Endothelial cell of umbilical vein (primary cell): Measurements from ENCODE around the gene ZNF326. TPM values are rescaled to one million over a fixed set of nuclear protein-coding genes. Genes with fewer than 3 reads are reported as not detected.

Experiments
- BruUV-seq: library from RNA; stranded (reverse); fragments of 400-500 nt; replicated peaks from 2 replicates; lab custom pipeline; 2021; lab: Mats Ljungman, UMichigan
- CTCF ChIA-PET: fragments of 300-600, 350-600 bp; sonication (Branson Sonifier 250); formaldehyde crosslinking; loops from one replicate; lab custom pipeline; 2021; ENCODE audit warnings: antibody characterized with exemption, inconsistent platforms; lab: Charles Lee
- POLR2A ChIA-PET: fragments of 300-600, 350-600 bp; sonication (Branson Sonifier 250); formaldehyde crosslinking; loops from one replicate; lab custom pipeline; 2021; ENCODE audit warnings: antibody characterized with exemption, inconsistent platforms; lab: Charles Lee
- DNase-seq: peaks from one replicate; pipeline ENCODE4 v3.0.0-alpha.2; 2011; ENCODE audit warnings: low read depth, low spot score
- FAIRE-seq: peaks from 2 replicates; lab custom pipeline; 2011; peaks lifted over from hg19 to GRCh38; lab: Jason Lieb, UNC
- H2AFZ ChIP-seq: 2 replicates; pipeline ENCODE4 v1.6.0; 2012; ENCODE audit warnings: low read depth, low read length, control low read depth, inconsistent platforms
- H3K27ac ChIP-seq: 2 replicates; pipeline ENCODE4 v1.5.1; 2011; ENCODE audit warnings: low read depth, mild to moderate bottlenecking, control low read depth, low read length, moderate library complexity; ENCODE audit not compliant: insufficient read depth
- H3K27me3 ChIP-seq, 2 experiments: 2 replicates each; pipeline versions ENCODE4 v1.6.0 to v1.6.1; 2011; ENCODE audit warnings: low read length in 2 of 2, mixed read lengths in 1 of 2; ENCODE audit not compliant: control insufficient read depth in 2 of 2, insufficient read depth in 2 of 2
- H3K36me3 ChIP-seq, 2 experiments: 2 replicates in 1 of 2; 3 replicates in 1 of 2; pipeline ENCODE4 v1.5.1; 2011; ENCODE audit warnings: low read length in 2 of 2, mild to moderate bottlenecking in 1 of 2, moderate library complexity in 1 of 2; ENCODE audit not compliant: control insufficient read depth in 2 of 2, insufficient read depth in 2 of 2; ENCODE audit errors: extremely low read depth in 1 of 2
- H3K4me1 ChIP-seq: 3 replicates; pipeline ENCODE4 v1.5.1; 2011; ENCODE audit warnings: mild to moderate bottlenecking, low read length; ENCODE audit not compliant: control insufficient read depth, insufficient read depth; ENCODE audit errors: extremely low read depth
- H3K4me2 ChIP-seq: 2 replicates; pipeline ENCODE4 v1.6.1; 2011; ENCODE audit warnings: low read length, control low read depth, mixed read lengths; ENCODE audit not compliant: insufficient read depth
- H3K4me3 ChIP-seq, 3 experiments: fragments of 200-600 bp in 1 of 3; sonication (generic), shearing (Covaris generic) in 1 of 3; replicated peaks in 1 of 3; 2 replicates each; pipeline ENCODE4 v1.5.1; 2011 to 2016; ENCODE audit warnings: control low read depth in 3 of 3, low read length in 3 of 3, mild to moderate bottlenecking in 2 of 3, inconsistent platforms in 1 of 3, low read depth in 1 of 3, moderate library complexity in 1 of 3; ENCODE audit not compliant: insufficient read depth in 1 of 3
- H3K79me2 ChIP-seq: 2 replicates; pipeline ENCODE4 v1.6.0; 2012; ENCODE audit warnings: low read length, inconsistent platforms; ENCODE audit not compliant: control insufficient read depth, insufficient read depth
- H3K9ac ChIP-seq: replicated peaks from 2 replicates; pipeline ENCODE3; 2011; ENCODE audit warnings: low read length, control low read depth; ENCODE audit not compliant: insufficient read depth; ENCODE audit errors: extremely low read depth
- H3K9me1 ChIP-seq: replicated peaks from 3 replicates; pipeline ENCODE4 v1.6.0; 2011; ENCODE audit warnings: mild to moderate bottlenecking, low read length; ENCODE audit not compliant: control insufficient read depth, insufficient read depth; ENCODE audit errors: extremely low read depth
- H3K9me3 ChIP-seq: replicated peaks from 2 replicates; pipeline ENCODE4 v1.5.1; 2012; ENCODE audit warnings: low read length, inconsistent platforms; ENCODE audit not compliant: control insufficient read depth, insufficient read depth
- H4K20me1 ChIP-seq: replicated peaks from 2 replicates; pipeline ENCODE3; 2011; ENCODE audit warnings: mild to moderate bottlenecking, low read length; ENCODE audit not compliant: control insufficient read depth, insufficient read depth; ENCODE audit errors: extremely low read depth
- EZH2 ChIP-seq: IDR thresholded peaks from 2 replicates; pipeline ENCODE4 v1.6.1; 2012; ENCODE audit warnings: borderline replicate concordance, low read depth, mild to moderate bottlenecking, moderate library complexity, low read length, inconsistent platforms; ENCODE audit not compliant: severe bottlenecking
- FOS ChIP-seq: IDR thresholded peaks from 2 replicates; pipeline ENCODE4 v1.6.1; 2011; ENCODE audit warnings: mild to moderate bottlenecking, low read length, moderate library complexity, borderline replicate concordance; ENCODE audit not compliant: insufficient read depth
- GATA2 ChIP-seq: IDR thresholded peaks from 2 replicates; pipeline ENCODE4 v1.7.0; 2011; ENCODE audit warnings: low read depth, mild to moderate bottlenecking, moderate library complexity, mixed read lengths, low read length; ENCODE audit not compliant: insufficient read length, insufficient read depth
- JUN ChIP-seq: IDR thresholded peaks from 2 replicates; pipeline ENCODE4 v1.6.1; 2011; ENCODE audit warnings: borderline replicate concordance, low read depth; ENCODE audit not compliant: insufficient read length, insufficient read depth
- MYC ChIP-seq: IDR thresholded peaks from one replicate; pipeline ENCODE4 v1.6.1; 2011; ENCODE audit warnings: mild to moderate bottlenecking, low read depth, low read length
- POLR2A ChIP-seq: IDR thresholded peaks from 2 replicates; pipeline ENCODE4 v1.6.1; 2012; ENCODE audit warnings: low read depth, mild to moderate bottlenecking, control low read depth, low read length
- POLR2AphosphoS5 ChIP-seq: IDR thresholded peaks from 2 replicates; pipeline ENCODE4 v1.6.1; 2012; ENCODE audit warnings: low read depth, mild to moderate bottlenecking, control low read depth, low read length, moderate library complexity; ENCODE audit not compliant: insufficient read depth
- dilution Hi-C: fragments of 300-500 bp; cut with MboI; formaldehyde crosslinking; loops from one replicate; pipeline ENCODE4 v1.15.0; 2019; ENCODE audit warnings: low sequenced_read_pairs; ENCODE audit not compliant: extremely low pct_ligation_motif_present
- intact Hi-C: fragments of 100-400 bp; cut with micrococcal nuclease; formaldehyde crosslinking; loops from one replicate; pipeline ENCODE4 v1.10.0; 2022
- polyA plus RNA-seq, 4 experiments: library from polyadenylated mRNA; depleted of rRNA in 3 of 4; stranded (reverse) in 3 of 4; unstranded in 1 of 4; fragments of >200 nt; gene quantifications; 2 replicates each; pipeline versions ENCODE4 v1.2.1 to v1.2.3, GENCODE V29; 2011 to 2012; ENCODE audit warnings: missing spikeins in 1 of 4
- total RNA-seq: library from RNA; stranded (reverse); gene quantifications from 2 replicates; pipeline ENCODE4 v1.2.3, GENCODE V29; 2021
- TF ChIP-seq, protein P1 (sequence below): IDR thresholded peaks from 2 replicates; pipeline ENCODE4 v1.6.1; 2011; ENCODE audit not compliant: insufficient read depth, insufficient read length
- TF ChIP-seq, protein P2 (sequence below), 2 donors: IDR thresholded peaks; 1 replicate in 1 of 2; 2 replicates in 1 of 2; pipeline ENCODE4 v1.5.1; 2011; ENCODE audit warnings: low read length in 2 of 2, mild to moderate bottlenecking in 2 of 2, moderate library complexity in 2 of 2, control low read depth in 1 of 2, inconsistent platforms in 1 of 2, low read depth in 1 of 2; ENCODE audit not compliant: insufficient read depth in 1 of 2; ENCODE audit errors: extremely low read depth in 1 of 2

Gene ZNF326
- total and polyA plus RNA-seq, 2 donors (not counting 3 experiments of a cell fraction or from before 2014, with no cell fraction given): 13.1 to 29.9 TPM

DNA sequence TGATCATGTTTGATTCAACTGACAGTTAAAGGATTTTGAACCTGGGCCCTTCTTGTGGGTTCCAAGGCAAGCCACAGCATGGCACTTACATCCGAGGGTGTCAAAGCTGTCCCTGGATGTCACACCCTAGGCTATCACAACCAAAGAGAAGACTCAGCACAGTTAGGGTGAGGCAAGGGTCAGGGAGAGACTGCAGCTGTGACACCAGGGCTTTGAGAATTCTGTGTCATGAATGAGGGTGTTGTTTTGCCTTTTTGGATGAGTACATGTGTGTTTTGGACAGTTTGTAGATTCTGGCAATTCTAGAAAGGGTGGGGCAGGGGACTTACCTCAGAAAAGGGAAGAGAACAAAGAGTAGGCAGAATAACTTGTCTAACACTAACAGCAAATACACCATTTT, 37.8 kb upstream of the ZNF326 start:
- intact Hi-C loops: no loop called here
- no peaks in the 10 kb centered on the region for H3K79me2 ChIP-seq
- H3K4me1 ChIP-seq: peaks cover 8% of the 10 kb centered on the region
- no TSS peak for BruUV-seq
- POLR2A ChIA-PET: no interaction called here
- CTCF ChIA-PET: no interaction called here
- H3K9me1 ChIP-seq: no peaks in the 10 kb centered on the region
- H2AFZ ChIP-seq: no peak overlapping the region
- H3K9ac ChIP-seq: no peak overlapping the region
- dilution Hi-C loops: no loop called here
- no peaks in the 10 kb centered on the region for H4K20me1 ChIP-seq
- DNase-seq (no peak), FAIRE-seq (no peak)
- H3K27ac ChIP-seq: no peak overlapping the region
- no peaks in the 10 kb centered on the region for H3K27me3 ChIP-seq
- no peak overlapping the region for H3K4me2 ChIP-seq
- TF ChIP-seq JUN: no peak
- no peak for TF ChIP-seq FOS
- TF ChIP-seq EZH2: no peak
- TF ChIP-seq, protein P1, sequence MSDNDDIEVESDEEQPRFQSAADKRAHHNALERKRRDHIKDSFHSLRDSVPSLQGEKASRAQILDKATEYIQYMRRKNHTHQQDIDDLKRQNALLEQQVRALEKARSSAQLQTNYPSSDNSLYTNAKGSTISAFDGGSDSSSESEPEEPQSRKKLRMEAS: no peak
- TF ChIP-seq, protein P2, sequence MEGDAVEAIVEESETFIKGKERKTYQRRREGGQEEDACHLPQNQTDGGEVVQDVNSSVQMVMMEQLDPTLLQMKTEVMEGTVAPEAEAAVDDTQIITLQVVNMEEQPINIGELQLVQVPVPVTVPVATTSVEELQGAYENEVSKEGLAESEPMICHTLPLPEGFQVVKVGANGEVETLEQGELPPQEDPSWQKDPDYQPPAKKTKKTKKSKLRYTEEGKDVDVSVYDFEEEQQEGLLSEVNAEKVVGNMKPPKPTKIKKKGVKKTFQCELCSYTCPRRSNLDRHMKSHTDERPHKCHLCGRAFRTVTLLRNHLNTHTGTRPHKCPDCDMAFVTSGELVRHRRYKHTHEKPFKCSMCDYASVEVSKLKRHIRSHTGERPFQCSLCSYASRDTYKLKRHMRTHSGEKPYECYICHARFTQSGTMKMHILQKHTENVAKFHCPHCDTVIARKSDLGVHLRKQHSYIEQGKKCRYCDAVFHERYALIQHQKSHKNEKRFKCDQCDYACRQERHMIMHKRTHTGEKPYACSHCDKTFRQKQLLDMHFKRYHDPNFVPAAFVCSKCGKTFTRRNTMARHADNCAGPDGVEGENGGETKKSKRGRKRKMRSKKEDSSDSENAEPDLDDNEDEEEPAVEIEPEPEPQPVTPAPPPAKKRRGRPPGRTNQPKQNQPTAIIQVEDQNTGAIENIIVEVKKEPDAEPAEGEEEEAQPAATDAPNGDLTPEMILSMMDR (IDR thresholded peaks at IDR 0.05; ENCODE audit: extremely low read depth in 1 of 2, insufficient read depth in 1 of 2, low read depth in 1 of 2, low read length in 2 of 2): no peak
- TF ChIP-seq POLR2A: no peak
- no peak for TF ChIP-seq POLR2AphosphoS5
- no peak for TF ChIP-seq GATA2
- TF ChIP-seq MYC: no peak
- H3K4me3 ChIP-seq: no peak overlapping the region
- H3K9me3 ChIP-seq: no peaks in the 10 kb centered on the region
- H3K36me3 ChIP-seq: no peaks in the 10 kb centered on the region
